GM21423 (cell line): ENCODE data around the gene CACNB1.
"Not testable (repeated sequence)": the region's sequence is repeated elsewhere in the genome, so short reads cannot be mapped to it uniquely, and the experiment has no call there.

Experiments used
- ATAC-seq: cut with Tn5 transposase; IDR thresholded peaks from one replicate; pipeline ENCODE4 v1.9.1; 2021; ENCODE audit warnings: mild to moderate bottlenecking, moderate library complexity; ENCODE audit not compliant: unreplicated experiment

The CACNB1 gene

GRCh38 chr17:39129544-39129943, 67.9 kb downstream of the CACNB1 start:
- not testable (repeated sequence) for ATAC-seq

- ATAC-seq: no peak
These were observed 71.0 kb downstream of the CACNB1 start for GRCh38 chr17:39126436-39126835.

GRCh38 chr17:39125143-39125875, 72.2 kb downstream of the CACNB1 start:
- no peak for ATAC-seq

- ATAC-seq: no peak
These were observed 73.8 kb downstream of the CACNB1 start for GRCh38 chr17:39123627-39124026.
